GM06990 (cell line): ENCODE data around the gene TES.

ENCODE experiments used
- DNase-seq: peaks from one replicate; pipeline ENCODE4 v3.0.0-alpha.2; 2011; ENCODE audit not compliant: insufficient read length; ENCODE audit errors: extremely low read depth
- H3K27me3 ChIP-seq: replicated peaks from 2 replicates; pipeline ENCODE4 v1.6.0; 2011; ENCODE audit warnings: low read length; ENCODE audit not compliant: control insufficient read depth, insufficient read depth
- H3K36me3 ChIP-seq: 2 replicates; pipeline ENCODE4 v1.5.1; 2011; ENCODE audit warnings: low read length; ENCODE audit not compliant: control insufficient read depth, insufficient read depth
- H3K4me3 ChIP-seq: replicated peaks from 2 replicates; pipeline ENCODE4 v1.5.1; 2011; ENCODE audit warnings: low read depth, mild to moderate bottlenecking, control low read depth, low read length
- CTCF ChIP-seq: IDR thresholded peaks from 2 replicates; pipeline ENCODE4 v1.5.1; 2011; ENCODE audit warnings: low read length, control low read depth, mild to moderate bottlenecking, inconsistent platforms; ENCODE audit not compliant: insufficient read depth, poor library complexity, severe bottlenecking

TES gene

GRCh38 chr7:116229366-116229765 lies 19.0 kb downstream of the TES start:
- Histone ChIP-seq H3K36me3 (no peaks in the 10 kb centered on the region), H3K4me3 (no peak overlapping the region), H3K27me3 (no peaks in the 10 kb centered on the region)
- no peak for TF ChIP-seq CTCF
- DNase-seq: no peak

GRCh38 chr7:116230191-116231005 lies 20.1 kb downstream of the TES start:
- no peak for TF ChIP-seq CTCF
- no peak overlapping the region for H3K4me3 ChIP-seq
- no peaks in the 10 kb centered on the region for H3K27me3 ChIP-seq
- no peak for DNase-seq
- H3K36me3 ChIP-seq: no peaks in the 10 kb centered on the region

GRCh38 chr7:116231543-116231942 lies 21.2 kb downstream of the TES start:
- no peak for TF ChIP-seq CTCF
- Histone ChIP-seq H3K27me3 (no peaks in the 10 kb centered on the region), H3K4me3 (no peak overlapping the region), H3K36me3 (no peaks in the 10 kb centered on the region)
- DNase-seq: no peak

- no peak overlapping the region for H3K4me3 ChIP-seq
- H3K36me3 ChIP-seq: no peaks in the 10 kb centered on the region
- TF ChIP-seq CTCF: no peak
- DNase-seq: no peak
- no peaks in the 10 kb centered on the region for H3K27me3 ChIP-seq
Observed at GRCh38 chr7:116231949-116232348, 21.6 kb downstream of the TES start.

- H3K27me3 ChIP-seq: no peaks in the 10 kb centered on the region
- no peaks in the 10 kb centered on the region for H3K36me3 ChIP-seq
- no peak overlapping the region for H3K4me3 ChIP-seq
- no peak for TF ChIP-seq CTCF
- no peak for DNase-seq
Observed at GRCh38 chr7:116232350-116232749, 22.0 kb downstream of the TES start.
